SK-N-SH (cell line): Measurements from ENCODE around the gene TFPI. TPM values are rescaled to one million over a fixed set of nuclear protein-coding genes. Genes with fewer than 3 reads are reported as not detected.

Source experiments
- polyA plus RNA-seq, 3 experiments: library from polyadenylated mRNA; depleted of rRNA; stranded (reverse); fragments of >200 nt; gene quantifications; 2 replicates each; pipeline ENCODE4 v1.2.3, GENCODE V29; 2012
- small RNA-seq, 7 experiments: library from RNA; depleted of rRNA; stranded (forward); fragments of <200 nt; gene quantifications; one replicate each; pipeline ENCODE3, GENCODE V24; 2012

The TFPI gene
- polyA plus RNA-seq, 1 of the 3 experiments (the other 2 are of a cell fraction), result 2.1 TPM

Small RNAs within 50 kb of the gene (small RNA-seq; reads per million reads assigned to genes)
- gene GAPDHP59, result 0 to 4.1 (median 0) reads per million in 7 experiments

Other genes starting within 250 kb of the TFPI start
- 0.44 and 0.97 TPM in 2 replicates for gene CALCRL, start 106.2 kb downstream of the TFPI start, polyA plus RNA-seq (2012; rRNA removed)